ENCODE measurements around the gene PTPRM.

DNA sequence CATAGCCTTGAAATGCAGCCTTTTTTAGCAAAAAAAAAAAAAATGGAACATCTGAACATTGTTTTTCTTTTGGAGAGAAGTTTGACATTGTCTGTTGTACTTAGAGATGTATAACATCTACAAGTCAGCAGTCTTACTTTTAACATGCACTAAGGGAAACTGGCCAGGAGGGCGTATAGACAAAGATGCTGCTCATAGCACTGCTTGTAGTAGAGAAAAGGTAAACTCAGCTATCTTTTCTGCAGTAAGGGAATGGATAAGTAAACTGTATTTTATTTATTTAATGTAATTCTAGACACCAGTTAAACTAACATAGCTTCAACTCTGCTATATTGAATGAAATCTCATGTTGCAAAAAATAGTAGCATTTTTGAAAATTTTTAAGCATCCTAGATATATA lies 489.6 kb downstream of the PTPRM start:
- no peak for TF ChIP-seq CTCF (IDR thresholded peaks at IDR 0.05)
- TF ChIP-seq EZH2phosphoT487 (IDR thresholded peaks at IDR 0.05): no peak
- TF ChIP-seq EZH2 (IDR thresholded peaks at IDR 0.05): no peak

All from neural progenitor cell (in vitro differentiated cells).